Panc1 (cell line): Measurements from ENCODE around the gene FTO. TPM values are rescaled to one million over a fixed set of nuclear protein-coding genes. Genes with fewer than 3 reads are reported as not detected.

Source experiments
- ATAC-seq: fragments of 200-7000 bp; cut with Tn5 transposase; 2 replicates; pipeline ENCODE4 v1.9.1; 2020; ENCODE audit warnings: mild to moderate bottlenecking, moderate library complexity
- BruUV-seq: library from RNA; stranded (reverse); fragments of 400-500 nt; replicated peaks from 2 replicates; lab custom pipeline; 2021; lab: Mats Ljungman, UMichigan
- CTCF ChIA-PET: fragments of 300-600 bp; sonication (Branson Sonifier 250); formaldehyde crosslinking; loops from one replicate; lab custom pipeline; 2022; ENCODE audit warnings: antibody characterized with exemption; lab: Charles Lee
- POLR2A ChIA-PET: fragments of 300-600 bp; sonication (Branson Sonifier 250); formaldehyde crosslinking; loops from one replicate; lab custom pipeline; 2022; ENCODE audit warnings: antibody characterized with exemption; lab: Charles Lee
- DNase-seq: peaks from one replicate; pipeline ENCODE4 v3.0.0-alpha.2; 2010; ENCODE audit warnings: low read depth, low spot score
- H3K27ac ChIP-seq: 2 replicates; pipeline ENCODE4 v1.5.1; 2011; ENCODE audit warnings: mild to moderate bottlenecking, low read length, inconsistent platforms
- H3K27me3 ChIP-seq: fragments of 200-500 bp; sonication (Bioruptor generic); 2 replicates; pipeline ENCODE4 v1.6.0; 2014; ENCODE audit warnings: low read length, inconsistent platforms; ENCODE audit not compliant: control insufficient read depth, insufficient read depth
- H3K36me3 ChIP-seq: fragments of 200-500 bp; sonication (Bioruptor generic); 2 replicates; pipeline ENCODE4 v1.5.1; 2014; ENCODE audit warnings: inconsistent platforms, mild to moderate bottlenecking, low read length, moderate library complexity; ENCODE audit not compliant: control insufficient read depth, insufficient read depth
- H3K4me1 ChIP-seq: 2 replicates; pipeline ENCODE4 v1.5.1; 2011; ENCODE audit warnings: inconsistent platforms, mild to moderate bottlenecking, low read length, moderate library complexity; ENCODE audit not compliant: control insufficient read depth, insufficient read depth
- H3K4me3 ChIP-seq, 2 experiments: 2 replicates each; pipeline ENCODE4 v1.5.1; 2011 to 2012; ENCODE audit warnings: low read depth in 2 of 2, low read length in 2 of 2, mild to moderate bottlenecking in 2 of 2, inconsistent platforms in 1 of 2, moderate library complexity in 1 of 2
- H3K9me3 ChIP-seq: fragments of 200-500 bp; sonication (Bioruptor generic); 2 replicates; pipeline ENCODE4 v1.5.1; 2014; ENCODE audit warnings: low read depth, mild to moderate bottlenecking, inconsistent platforms, low read length, moderate library complexity; ENCODE audit not compliant: control insufficient read depth, insufficient read depth
- CTCF ChIP-seq: fragments of 450-650 bp; IDR thresholded peaks from 2 replicates; pipeline ENCODE4 v1.5.1; 2017; ENCODE audit warnings: mild to moderate bottlenecking
- POLR2AphosphoS5 ChIP-seq: IDR thresholded peaks from 2 replicates; pipeline ENCODE4 v1.6.1; 2012; ENCODE audit warnings: mild to moderate bottlenecking, low read depth, low read length, moderate library complexity
- REST ChIP-seq, 2 experiments: IDR thresholded peaks; 2 replicates each; pipeline ENCODE4 v1.6.1; 2011 to 2012; ENCODE audit warnings: low read depth in 2 of 2, control low read depth in 1 of 2, low read length in 1 of 2, mild to moderate bottlenecking in 1 of 2, moderate library complexity in 1 of 2; ENCODE audit not compliant: insufficient read depth in 1 of 2
- SIN3A ChIP-seq: IDR thresholded peaks from 2 replicates; pipeline ENCODE4 v1.6.1; 2012; ENCODE audit warnings: low read depth, mild to moderate bottlenecking, low read length, moderate library complexity, borderline replicate concordance; ENCODE audit not compliant: insufficient read depth
- TCF7L2 ChIP-seq: IDR thresholded peaks from 2 replicates; pipeline ENCODE4 v1.6.1; 2011; ENCODE audit warnings: mild to moderate bottlenecking, low read depth, low read length, inconsistent platforms
- in situ Hi-C: cut with HindIII; loops from 2 replicates; pipeline ENCODE4 v1.10.0; 2016; ENCODE audit warnings: low sequenced_read_pairs, low pct_unique_long_range_greater_than_20kb
- intact Hi-C: fragments of 100-400 bp; cut with micrococcal nuclease; formaldehyde crosslinking; loops from one replicate; pipeline ENCODE4 v1.10.0; 2022; ENCODE audit not compliant: unreplicated experiment
- total RNA-seq: library from RNA; stranded (reverse); gene quantifications from one replicate; pipeline ENCODE4 v1.2.1, GENCODE V29; 2021; ENCODE audit not compliant: unreplicated experiment

The FTO gene
- total RNA-seq, 1 experiment from 2014 or later = 38.2 TPM

- H3K36me3 ChIP-seq = no peaks in the 10 kb centered on the region
- no peaks in the 10 kb centered on the region for H3K4me1 ChIP-seq
- no peak overlapping the region for H3K4me3 ChIP-seq
- no peak for TF ChIP-seq REST (IDR thresholded peaks at IDR 0.05; ENCODE audit: insufficient read depth in 1 of 2, low read depth in 2 of 2, low read length in 1 of 2)
- no peak for TF ChIP-seq TCF7L2
- no peak for TF ChIP-seq CTCF
- no peak for TF ChIP-seq POLR2AphosphoS5
- no peak for TF ChIP-seq SIN3A
- ChIA-PET CTCF (no interaction called here), POLR2A (no interaction called here)
- DNase-seq = no peak
- H3K27me3 ChIP-seq = no peaks in the 10 kb centered on the region
- in situ Hi-C loops (no loop called here), intact Hi-C loops (no loop called here)
- BruUV-seq = no TSS peak
- no peak for ATAC-seq
- H3K9me3 ChIP-seq = no peaks in the 10 kb centered on the region
- H3K27ac ChIP-seq = no peak overlapping the region
Observed at GRCh38 chr16:53829186-53829747, 125.3 kb downstream of the FTO start.

- no TSS peak for BruUV-seq
- TF ChIP-seq TCF7L2 = no peak
- TF ChIP-seq SIN3A = no peak
- no peak for TF ChIP-seq CTCF
- DNase-seq (no peak), ATAC-seq (no peak)
- ChIA-PET POLR2A (no interaction called here), CTCF (no interaction called here)
- H3K36me3 ChIP-seq = no peaks in the 10 kb centered on the region
- no peaks in the 10 kb centered on the region for H3K9me3 ChIP-seq
- no peak overlapping the region for H3K27ac ChIP-seq
- no peaks in the 10 kb centered on the region for H3K27me3 ChIP-seq
- in situ Hi-C loops (no loop called here), intact Hi-C loops (no loop called here)
- no peak overlapping the region for H3K4me3 ChIP-seq
- no peaks in the 10 kb centered on the region for H3K4me1 ChIP-seq
Observed at GRCh38 chr16:53832896-53833544, 129.1 kb downstream of the FTO start.
